ENCODE results near the gene CCDC191. TPM values are rescaled to one million over a fixed set of nuclear protein-coding genes. Genes with fewer than 3 reads are reported as not detected.

The CCDC191 gene
- total and polyA plus RNA-seq, 2 of the 4 experiments (the other 2 are of a cell fraction): 0.72 to 1.1 TPM

DNA sequence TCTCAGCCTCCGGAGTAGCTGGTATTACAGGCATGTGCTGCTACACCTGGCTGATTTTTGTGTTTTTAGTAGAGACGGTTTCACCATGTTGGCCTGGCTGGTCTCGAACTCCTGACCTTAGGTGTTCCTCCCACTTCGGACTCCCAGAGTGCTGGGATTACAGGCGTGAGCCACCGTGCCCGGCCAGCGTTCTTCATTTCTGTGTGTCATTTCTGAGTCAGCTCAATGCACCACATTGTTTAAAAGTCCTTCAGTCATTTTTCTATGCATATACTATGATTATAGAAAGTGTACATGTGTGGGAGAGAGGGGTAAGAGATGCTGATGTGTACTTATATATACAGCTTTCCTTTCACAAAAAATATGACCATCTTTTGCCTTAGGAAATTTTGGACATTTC, 2.3 kb upstream of the CCDC191 start:
- Histone ChIP-seq H2BK5ac (ENCODE audit: low read depth, low read length, poor library complexity, severe bottlenecking) (no peak overlapping the region), H2AFZ (replicated peaks; ENCODE audit: low read length, poor library complexity) (no peak overlapping the region), H3K4ac (ENCODE audit: low read depth, low read length) (no peak overlapping the region), H4K20me1 (ENCODE audit: insufficient read depth, low read length) (no peaks in the 10 kb centered on the region), H2AK9ac (replicated peaks; ENCODE audit: low read depth, low read length, poor library complexity) (no peak overlapping the region), H2BK120ac (ENCODE audit: low read depth, low read length) (no peak overlapping the region), H3K27me3 (ENCODE audit: control insufficient read depth, insufficient read depth, low read length) (no peaks in the 10 kb centered on the region), H2BK20ac (ENCODE audit: low read depth, low read length) (no peak overlapping the region), H3K56ac (ENCODE audit: extremely low read depth, insufficient read depth, low read length) (no peak overlapping the region), H3K79me1 (ENCODE audit: low read depth in 1 of 2, low read length in 2 of 2) (peaks cover 13 to 53% of the 10 kb centered on the region in 2 experiments; a peak in 3 of 4 replicates), H3K14ac (replicated peaks; ENCODE audit: low read depth, low read length) (no peak overlapping the region), H4K91ac (ENCODE audit: insufficient read depth, low read depth, low read length) (no peak overlapping the region), H3K27ac (ENCODE audit: insufficient read depth, low read length) (no peak overlapping the region), H3K23ac (ENCODE audit: low read depth, low read length) (no peak overlapping the region), H3K18ac (ENCODE audit: low read depth, low read length) (no peak overlapping the region), H3K4me3 (ENCODE audit: insufficient read depth, low read depth, low read length) (no peak overlapping the region), H3K4me2 (ENCODE audit: low read depth, low read length) (no peak overlapping the region), H3K9me1 (ENCODE audit: insufficient read depth, low read length) (no peaks in the 10 kb centered on the region), H3K9ac (ENCODE audit: low read depth, low read length) (no peak overlapping the region), H3K4me1 (ENCODE audit: control insufficient read depth, insufficient read depth, low read length) (no peaks in the 10 kb centered on the region), H2BK15ac (ENCODE audit: low read depth, low read length) (no peak overlapping the region), H4K8ac (ENCODE audit: low read depth in 2 of 2, low read length in 2 of 2) (no peak overlapping the region), H3K36me3 (ENCODE audit: control insufficient read depth, insufficient read depth, low read length) (no peaks in the 10 kb centered on the region), H2AK5ac (ENCODE audit: low read depth, low read length) (no peak overlapping the region), H4K5ac (ENCODE audit: low read depth, low read length) (no peak overlapping the region), H3K9me3 (ENCODE audit: control insufficient read depth, insufficient read depth, low read length) (no peaks in the 10 kb centered on the region)
- intact Hi-C loops (cut with micrococcal nuclease): loop anchor here (5.0 to 10.0 kb wide), 2 partner anchors 221 to 314 kb away; partner anchors contain the start of genes ATP6V1A, GRAMD1C and NAA50
- in situ Hi-C loops (cut with MboI; ENCODE audit: low sequenced_read_pairs): no loop called here
- dilution Hi-C loops (cut with HindIII; ENCODE audit: low sequenced_read_pairs, unreplicated experiment): no loop called here
- DNase-seq (peak; percentile 14), ATAC-seq (ENCODE audit: low read depth) (no peak)
- POLR2A ChIA-PET (ENCODE audit: unreplicated experiment): no interaction called here
- 73% methylated on average over 3 of the region's 8 CpGs; no CpG with 5 or more reads in 1 of the 2 experiments for WGBS, 2 experiments (ENCODE audit: extremely low coverage in 2 of 2, insufficient read length in 1 of 2)
- CTCF ChIA-PET: interaction anchor here (0.6 kb wide), 2 partner anchors 95 to 146 kb away, joined by 3 to 6 read pairs; no protein-coding TSS in a partner anchor
- BruUV-seq (replicated peaks): no TSS peak
- TF ChIP-seq MAFK (IDR thresholded peaks at IDR 0.05; ENCODE audit: low read depth, low read length): no peak
- TF ChIP-seq MXI1 (IDR thresholded peaks at IDR 0.05; ENCODE audit: borderline replicate concordance, low read depth, low read length): no peak
